ACC112 (cell line): ENCODE measurements around the gene FNIP1.
"Not testable (repeated sequence)": the region's sequence is repeated elsewhere in the genome, so short reads cannot be mapped to it uniquely, and the experiment has no call there.

Experiments
- H2AFZ ChIP-seq: fragments of 200-600 bp; sonication (generic); one replicate; pipeline ENCODE4 v1.6.0; 2017; ENCODE audit warnings: antibody characterized with exemption, low read length; ENCODE audit not compliant: unreplicated experiment
- H3K27ac ChIP-seq: fragments of 200-600 bp; sonication (generic); 2 replicates; pipeline ENCODE4 v1.5.1; 2014; ENCODE audit warnings: low read depth, mild to moderate bottlenecking, antibody characterized with exemption, low read length, moderate library complexity
- H3K27me3 ChIP-seq: fragments of 200-600 bp; sonication (generic); 2 replicates; pipeline ENCODE4 v1.6.1; 2014; ENCODE audit warnings: mild to moderate bottlenecking, antibody characterized with exemption, low read length, moderate library complexity, mixed read lengths; ENCODE audit not compliant: insufficient read depth
- H3K36me3 ChIP-seq: fragments of 200-600 bp; sonication (generic); 2 replicates; pipeline ENCODE4 v1.6.1; 2016; ENCODE audit warnings: mild to moderate bottlenecking, antibody characterized with exemption, low read length, moderate library complexity, mixed read lengths; ENCODE audit not compliant: insufficient read depth
- H3K4me1 ChIP-seq: fragments of 200-600 bp; sonication (generic); one replicate; pipeline ENCODE4 v1.6.1; 2016; ENCODE audit warnings: low read length, mixed read lengths; ENCODE audit not compliant: insufficient read depth, unreplicated experiment, control insufficient read depth
- H3K4me3 ChIP-seq: fragments of 200-600 bp; sonication (generic); 2 replicates; pipeline ENCODE4 v1.5.1; 2014; ENCODE audit warnings: mild to moderate bottlenecking, low read depth, low read length
- H3K79me2 ChIP-seq: fragments of 200-600 bp; sonication (generic); one replicate; pipeline ENCODE4 v1.6.0; 2016; ENCODE audit warnings: low read length; ENCODE audit not compliant: control insufficient read depth, unreplicated experiment, insufficient read depth

The FNIP1 gene

DNA sequence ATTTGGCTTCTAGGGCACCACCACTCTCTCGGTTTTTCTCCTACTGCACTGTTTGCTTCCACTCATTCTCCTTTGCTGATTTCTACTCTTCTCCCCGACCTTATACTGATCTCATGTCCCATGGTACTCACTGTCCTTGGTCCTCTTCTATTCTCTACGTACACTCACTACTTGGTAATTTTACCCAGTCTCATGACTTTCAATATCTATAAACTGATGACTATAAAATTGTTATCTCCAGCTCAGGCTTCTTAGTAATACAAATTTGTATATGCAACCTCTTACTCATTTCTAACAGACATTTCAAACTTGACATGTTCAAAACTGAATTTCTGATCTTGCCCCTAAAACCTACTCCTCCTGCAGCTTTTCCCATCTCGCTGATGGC, 165.9 kb downstream of the FNIP1 start:
- Histone ChIP-seq H3K27me3 (no peaks in the 10 kb centered on the region), H3K4me3 (no peak overlapping the region), H3K4me1 (peaks cover 34% of the 10 kb centered on the region), H3K27ac (no peak overlapping the region), H2AFZ (no peak overlapping the region), H3K79me2 (peaks cover 90% of the 10 kb centered on the region), H3K36me3 (peaks cover 3% of the 10 kb centered on the region; the same call in 1 of the 2 replicates)

DNA sequence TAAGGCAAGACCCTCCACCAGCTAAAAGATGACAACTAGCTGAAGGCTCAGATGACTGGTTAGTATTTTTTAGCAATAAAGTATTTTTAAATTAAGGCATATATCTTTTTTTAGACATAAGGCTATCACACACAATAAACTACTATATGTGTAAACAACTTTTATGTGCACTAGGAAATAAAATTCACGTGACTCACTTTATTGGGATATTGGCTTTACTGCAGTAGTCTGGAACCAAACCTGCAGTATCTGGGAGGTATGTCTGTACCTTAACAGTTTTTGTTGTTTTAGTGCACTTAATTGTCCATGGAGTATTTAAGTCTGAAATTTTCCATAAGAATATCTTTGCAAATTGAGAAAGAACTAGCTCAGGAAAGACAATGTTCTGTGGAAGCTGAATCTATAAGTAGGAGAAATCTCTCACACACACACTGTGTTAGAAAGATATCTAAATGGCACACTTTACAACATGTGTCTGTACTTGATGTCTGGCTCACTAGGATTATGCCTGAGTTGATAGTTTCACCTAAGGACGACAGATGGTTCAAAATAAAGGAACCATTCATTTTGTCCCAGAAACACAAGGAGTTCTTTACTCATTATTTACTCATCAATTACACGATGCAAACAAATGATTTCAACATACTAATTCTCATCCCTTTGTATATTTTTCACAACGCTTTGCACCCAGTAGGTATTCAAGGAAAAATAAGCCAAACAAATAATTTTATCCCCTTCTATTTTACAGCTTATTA, 166.4 kb downstream of the FNIP1 start:
- Histone ChIP-seq H3K79me2 (peaks cover 95% of the 10 kb centered on the region), H2AFZ (no peak overlapping the region), H3K27ac (no peak overlapping the region), H3K36me3 (peaks cover 3% of the 10 kb centered on the region; the same call in 1 of the 2 replicates), H3K4me1 (peaks cover 30% of the 10 kb centered on the region), H3K4me3 (no peak overlapping the region), H3K27me3 (no peaks in the 10 kb centered on the region)

DNA sequence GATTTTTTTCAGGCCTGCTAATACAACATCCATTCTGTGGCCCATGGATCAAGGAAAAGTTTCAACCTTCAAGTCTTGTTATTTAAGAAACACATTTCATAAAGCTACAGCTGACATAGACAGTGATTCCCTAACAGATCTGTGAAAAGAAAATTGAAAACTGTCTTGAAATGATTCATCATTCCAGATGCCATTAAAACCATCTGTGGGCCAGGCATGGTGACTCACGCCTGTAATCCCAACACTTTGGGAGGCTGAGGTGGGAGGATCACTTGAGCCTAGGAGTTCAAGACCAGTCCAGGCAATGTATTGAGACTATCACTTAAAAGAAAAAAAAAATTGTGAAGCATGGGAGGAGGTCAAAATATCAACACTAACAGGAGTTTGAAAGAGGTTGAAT, 167.8 kb downstream of the FNIP1 start:
- Histone ChIP-seq H3K27me3 (no peaks in the 10 kb centered on the region), H2AFZ (no peak overlapping the region), H3K79me2 (peaks cover 97% of the 10 kb centered on the region), H3K27ac (peak overlapping the region; percentile 34; the same call in 1 of the 2 replicates), H3K4me1 (peaks cover 30% of the 10 kb centered on the region), H3K4me3 (no peak overlapping the region), H3K36me3 (peaks cover 3% of the 10 kb centered on the region; the same call in 1 of the 2 replicates)

DNA sequence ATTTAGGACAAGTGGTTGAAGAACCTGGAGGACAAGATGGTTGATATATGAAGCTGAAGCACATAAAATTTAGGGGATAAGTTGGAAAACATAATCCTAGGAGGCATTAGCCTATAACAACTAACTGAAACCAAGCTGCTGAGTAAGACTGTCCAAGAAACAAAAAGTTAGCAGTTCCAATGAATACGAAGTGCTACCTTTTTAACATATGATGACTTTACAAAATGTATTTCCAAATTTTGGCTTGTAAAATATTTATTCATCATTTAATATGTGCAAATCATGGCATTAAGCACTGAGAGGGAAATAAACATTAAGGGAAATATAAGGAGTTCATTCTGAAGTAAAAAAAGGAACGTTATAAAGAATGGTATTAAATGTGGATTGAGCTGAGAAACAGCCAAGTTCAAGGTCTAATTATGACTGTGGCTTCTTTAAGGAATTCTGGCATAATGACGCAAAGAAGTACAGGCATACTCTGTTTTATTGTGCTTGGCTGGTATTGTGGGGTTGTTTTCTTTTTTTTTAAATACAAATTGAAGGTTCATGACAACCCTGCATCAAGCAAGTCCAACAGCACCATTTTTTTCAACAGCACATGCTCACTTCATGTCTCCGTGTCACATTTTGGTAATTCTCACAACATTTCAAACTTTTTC, 169.5 kb downstream of the FNIP1 start:
- Histone ChIP-seq H3K27ac (no peak overlapping the region), H3K36me3 (peaks cover 3% of the 10 kb centered on the region; the same call in 1 of the 2 replicates), H3K4me1 (peaks cover 23% of the 10 kb centered on the region), H3K4me3 (no peak overlapping the region), H2AFZ (no peak overlapping the region), H3K79me2 (peaks cover 95% of the 10 kb centered on the region), H3K27me3 (no peaks in the 10 kb centered on the region)

DNA sequence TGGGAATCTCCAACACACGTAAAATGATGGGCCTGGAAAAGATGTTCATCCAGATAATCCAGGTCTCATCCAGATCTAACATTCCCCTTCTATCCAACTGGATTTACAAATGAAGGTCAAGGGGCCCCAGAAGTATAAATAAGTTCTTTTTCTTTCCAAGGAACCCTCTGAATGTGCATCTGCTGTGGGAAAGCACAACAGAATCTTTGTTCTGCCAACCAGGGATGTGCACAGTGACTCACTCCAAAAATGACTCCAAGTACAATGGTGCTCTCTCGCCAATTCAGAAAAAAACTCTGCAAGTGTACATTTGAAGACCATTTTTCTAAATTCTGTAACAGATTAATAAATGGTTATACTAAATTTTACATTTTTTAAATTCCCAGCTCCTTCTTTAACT, 174.2 kb downstream of the FNIP1 start:
- Histone ChIP-seq H3K36me3 (no peaks in the 10 kb centered on the region), H3K4me3 (no peak overlapping the region), H2AFZ (no peak overlapping the region), H3K27me3 (no peaks in the 10 kb centered on the region), H3K79me2 (peaks cover 85% of the 10 kb centered on the region), H3K4me1 (no peaks in the 10 kb centered on the region), H3K27ac (no peak overlapping the region)

DNA sequence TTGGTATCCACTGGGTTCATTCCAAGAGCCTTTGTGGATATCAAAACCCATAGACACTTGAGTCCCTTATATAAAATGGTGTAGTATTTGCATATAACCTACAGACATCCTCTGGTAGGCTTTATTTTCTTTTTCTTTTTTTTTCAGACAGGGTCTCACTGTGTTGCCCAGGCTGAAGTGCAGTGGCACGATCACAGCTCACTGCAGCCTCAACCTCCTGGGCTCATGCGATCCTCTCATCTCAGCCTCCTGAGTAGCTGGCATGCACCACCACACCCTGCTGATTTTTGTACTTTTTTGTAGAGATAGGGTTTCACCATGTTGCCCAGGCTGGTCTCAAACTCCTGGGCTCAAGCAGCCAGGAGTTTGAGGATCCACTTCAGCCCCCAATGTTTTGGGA, 175.7 kb downstream of the FNIP1 start:
- H3K4me1 ChIP-seq, H3K4me3 ChIP-seq, H2AFZ ChIP-seq, H3K27ac ChIP-seq, H3K27me3 ChIP-seq, H3K36me3 ChIP-seq: not testable (repeated sequence)
- peaks cover 84% of the 10 kb centered on the region for H3K79me2 ChIP-seq

DNA sequence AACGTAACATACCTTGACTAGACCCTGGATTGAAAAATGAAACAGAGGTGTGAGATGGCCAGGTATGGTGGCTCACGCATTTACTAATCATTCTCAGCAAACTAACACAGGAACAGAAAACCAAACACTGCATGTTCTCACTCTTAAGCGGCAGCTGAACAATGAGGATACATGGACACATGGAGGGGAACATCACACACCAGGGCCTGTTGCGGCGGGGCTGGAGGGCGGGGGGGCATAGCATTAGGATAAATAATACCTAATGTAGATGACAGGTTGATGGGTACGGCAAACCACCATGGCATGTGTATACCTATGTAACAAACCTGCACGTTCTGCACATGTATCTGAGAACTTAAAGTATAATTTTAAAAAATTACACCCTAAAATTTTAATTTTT, 177.7 kb downstream of the FNIP1 start:
- Histone ChIP-seq H3K27me3 (no peaks in the 10 kb centered on the region), H3K4me1 (no peaks in the 10 kb centered on the region), H3K79me2 (peaks cover 84% of the 10 kb centered on the region), H3K4me3 (no peak overlapping the region), H2AFZ (no peak overlapping the region), H3K36me3 (no peaks in the 10 kb centered on the region), H3K27ac (no peak overlapping the region)

DNA sequence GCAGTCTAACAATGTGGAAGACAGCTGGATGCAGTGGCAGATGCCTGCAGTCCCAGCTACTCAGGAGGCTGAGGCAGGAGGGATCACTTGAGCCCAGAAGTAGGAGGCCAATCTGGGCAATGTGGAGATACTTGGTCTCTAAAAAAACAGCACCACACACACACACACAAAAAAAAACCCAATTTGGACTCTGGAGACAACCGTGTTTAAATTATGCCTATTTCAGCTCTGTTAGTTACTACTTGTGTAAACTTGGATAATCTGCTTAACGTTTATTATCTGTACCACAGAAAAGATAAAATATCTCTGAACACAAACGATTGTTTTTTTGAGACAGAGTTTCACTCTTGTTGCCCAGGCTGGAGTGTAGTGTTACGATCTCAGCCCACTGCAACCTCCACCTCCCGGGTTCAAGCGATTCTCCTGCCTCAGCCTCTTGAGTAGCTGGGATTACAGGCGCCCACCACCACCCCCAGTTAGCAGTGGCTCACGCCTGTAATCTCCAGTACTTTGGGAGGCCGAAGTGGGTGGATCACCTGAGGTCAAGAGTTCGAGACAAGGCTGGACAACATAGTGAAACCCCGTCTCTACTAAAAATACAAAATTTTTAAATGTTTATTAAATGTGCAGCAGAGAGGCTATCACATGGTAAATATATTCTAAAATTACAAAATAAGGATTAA, 179.5 kb downstream of the FNIP1 start:
- Histone ChIP-seq H3K79me2 (peaks cover 81% of the 10 kb centered on the region), H3K4me1 (no peaks in the 10 kb centered on the region), H3K36me3 (no peaks in the 10 kb centered on the region), H3K4me3 (no peak overlapping the region), H3K27ac (no peak overlapping the region), H3K27me3 (no peaks in the 10 kb centered on the region), H2AFZ (no peak overlapping the region)

DNA sequence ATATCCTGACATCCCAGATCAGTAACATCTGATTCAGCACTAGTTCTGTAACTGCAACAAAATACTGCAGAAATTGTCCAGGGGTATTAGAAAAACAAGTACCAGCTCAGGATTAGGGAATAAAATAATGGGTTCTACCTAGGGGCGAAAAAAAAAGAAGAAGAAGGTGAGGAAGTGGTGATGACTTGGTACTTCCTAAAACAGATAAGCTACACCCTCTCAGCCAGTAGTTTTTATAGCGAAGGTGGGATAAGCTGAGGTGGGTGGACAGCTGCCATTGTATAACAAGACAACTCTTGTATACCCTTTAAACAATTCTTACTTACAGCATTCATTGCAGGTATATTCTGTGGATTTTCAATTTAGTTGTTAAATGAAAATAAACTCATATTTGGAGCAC, 180.9 kb downstream of the FNIP1 start:
- H3K79me2 ChIP-seq, result peaks cover 76% of the 10 kb centered on the region
- no peak overlapping the region for H3K27ac ChIP-seq
- H3K4me3 ChIP-seq, result no peak overlapping the region
- no peaks in the 10 kb centered on the region for H3K36me3 ChIP-seq
- H2AFZ ChIP-seq, result no peak overlapping the region
- H3K4me1 ChIP-seq, result peaks cover under 1% of the 10 kb centered on the region
- no peaks in the 10 kb centered on the region for H3K27me3 ChIP-seq

DNA sequence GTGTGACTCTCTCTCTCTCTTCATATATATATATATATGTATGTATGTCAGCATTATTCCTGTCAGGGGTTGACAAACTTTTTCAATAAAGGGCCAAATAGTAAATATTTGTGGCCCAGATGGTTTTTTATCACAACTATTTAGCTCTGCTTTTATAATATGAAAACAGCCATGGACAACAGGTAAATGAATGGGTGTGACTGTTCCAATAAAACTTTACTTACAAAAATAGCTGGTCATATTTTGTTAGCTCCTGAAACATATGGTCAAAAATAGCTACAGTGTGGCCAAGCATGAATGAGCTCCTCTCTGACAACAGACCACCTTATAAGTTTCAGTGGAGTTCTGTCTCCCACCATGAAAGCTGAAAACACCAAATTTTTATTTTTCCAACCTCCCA, 183.4 kb downstream of the FNIP1 start:
- Histone ChIP-seq H3K4me3 (no peak overlapping the region), H3K4me1 (peaks cover 11% of the 10 kb centered on the region), H3K27me3 (no peaks in the 10 kb centered on the region), H3K27ac (no peak overlapping the region), H2AFZ (no peak overlapping the region), H3K36me3 (no peaks in the 10 kb centered on the region), H3K79me2 (peaks cover 73% of the 10 kb centered on the region)

DNA sequence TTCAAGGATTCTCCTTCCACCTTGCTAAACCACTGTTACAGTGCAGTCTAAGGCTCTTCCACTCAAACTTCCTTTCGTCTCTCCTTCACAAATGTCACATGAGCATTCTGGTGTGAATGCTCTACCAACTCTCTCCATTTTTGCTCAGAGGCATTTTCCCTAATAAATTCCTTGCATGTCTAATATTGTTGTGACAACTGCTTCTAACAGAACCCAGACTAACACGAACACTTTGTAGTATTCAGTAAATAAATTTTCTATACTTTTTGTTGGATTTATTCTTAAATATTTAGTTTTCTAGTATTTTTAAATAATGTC, 185.8 kb downstream of the FNIP1 start:
- Histone ChIP-seq H3K27me3 (no peaks in the 10 kb centered on the region), H3K4me1 (peaks cover 11% of the 10 kb centered on the region), H3K79me2 (peaks cover 67% of the 10 kb centered on the region), H3K4me3 (no peak overlapping the region), H2AFZ (no peak overlapping the region), H3K36me3 (no peaks in the 10 kb centered on the region), H3K27ac (no peak overlapping the region)
